HepG2 (cell line): ENCODE measurements around the gene AKAP7. TPM values are rescaled to one million over a fixed set of nuclear protein-coding genes. Genes with fewer than 3 reads are reported as not detected.

Experiments used
- ATAC-seq: fragments of 200-7000 bp; cut with Tn5 transposase; 3 replicates; pipeline ENCODE4 v1.9.1; 2020; ENCODE audit warnings: mild to moderate bottlenecking, moderate library complexity
- BruUV-seq: library from RNA; stranded (reverse); fragments of 400-500 nt; replicated peaks from 2 replicates; lab custom pipeline; 2021; lab: Mats Ljungman, UMichigan
- CTCF ChIA-PET: fragments of 300-600 bp; formaldehyde crosslinking; extraction: SDS; loops from one replicate; lab custom pipeline; 2021; ENCODE audit warnings: low total read pairs, inconsistent platforms, low intra/inter-chr PET ratio; lab: Yijun Ruan, JAX
- POLR2A ChIA-PET: fragments of 350-600 bp; sonication (Branson Sonifier 250); formaldehyde crosslinking; loops from one replicate; lab custom pipeline; 2020; ENCODE audit warnings: antibody characterized with exemption, inconsistent platforms; lab: Yijun Ruan, JAX
- DNase-seq: peaks from one replicate; pipeline ENCODE4 v3.0.0-alpha.2; 2015; ENCODE audit warnings: low spot score
- FAIRE-seq: peaks from 3 replicates; lab custom pipeline; 2011; peaks lifted over from hg19 to GRCh38; lab: Jason Lieb, UNC
- H2AFZ ChIP-seq: one replicate; pipeline ENCODE4 v1.6.1; 2011; ENCODE audit warnings: low read length, inconsistent platforms
- H3K27ac ChIP-seq: fragments of 300-600 bp; 3 replicates; pipeline ENCODE4 v1.8.0; 2011; ENCODE audit warnings: mixed run types, mild to moderate bottlenecking, mixed read lengths, low read length, inconsistent platforms; ENCODE audit not compliant: insufficient read depth; ENCODE audit errors: extremely low read length
- H3K27me3 ChIP-seq, 2 experiments: fragments of 200-600 bp in 1 of 2; 2 replicates in 1 of 2; 3 replicates in 1 of 2; pipeline versions ENCODE4 v1.6.0 to v1.8.0; 2011; ENCODE audit warnings: low read length in 2 of 2, mild to moderate bottlenecking in 2 of 2, moderate library complexity in 2 of 2, inconsistent platforms in 1 of 2; ENCODE audit not compliant: insufficient read depth in 2 of 2, control insufficient read depth in 1 of 2
- H3K36me3 ChIP-seq, 2 experiments: fragments of 200-600 bp in 1 of 2; replicated peaks in 1 of 2; 2 replicates in 1 of 2; 3 replicates in 1 of 2; pipeline versions ENCODE4 v1.5.1 to v1.8.0; 2011; ENCODE audit warnings: low read length in 2 of 2, inconsistent platforms in 1 of 2; ENCODE audit not compliant: insufficient read depth in 2 of 2, control insufficient read depth in 1 of 2
- H3K4me1 ChIP-seq: 2 replicates; pipeline ENCODE4 v1.5.1; 2012; ENCODE audit warnings: low read length, inconsistent platforms; ENCODE audit not compliant: insufficient read depth
- H3K4me2 ChIP-seq: 2 replicates; pipeline ENCODE4 v1.6.0; 2011; ENCODE audit warnings: low read depth, low read length, inconsistent platforms
- H3K4me3 ChIP-seq, 3 experiments: fragments of 200-600 bp in 1 of 3; sonication (generic), shearing (Covaris generic) in 1 of 3; replicated peaks in 1 of 3; 2 replicates each; pipeline ENCODE4 v1.5.1; 2011 to 2016; ENCODE audit warnings: low read length in 3 of 3, inconsistent platforms in 2 of 3, low read depth in 2 of 3, mild to moderate bottlenecking in 2 of 3, control low read depth in 1 of 3, mixed read lengths in 1 of 3; ENCODE audit not compliant: insufficient read depth in 1 of 3
- H3K79me2 ChIP-seq: one replicate; pipeline ENCODE4 v1.6.1; 2011; ENCODE audit warnings: low read length, inconsistent platforms; ENCODE audit not compliant: insufficient read depth
- H3K9ac ChIP-seq: 2 replicates; pipeline ENCODE4 v1.6.0; 2011; ENCODE audit warnings: mild to moderate bottlenecking, low read depth, low read length, inconsistent platforms; ENCODE audit not compliant: insufficient read depth
- H3K9me3 ChIP-seq: 2 replicates; pipeline ENCODE4 v1.5.1; 2012; ENCODE audit warnings: mild to moderate bottlenecking, low read length
- H4K20me1 ChIP-seq: 2 replicates; pipeline ENCODE4 v1.6.0; 2011; ENCODE audit warnings: inconsistent platforms, mild to moderate bottlenecking, low read length, moderate library complexity; ENCODE audit not compliant: insufficient read depth
- GATAD2A ChIP-seq: IDR thresholded peaks from 2 replicates; pipeline ENCODE4 v1.6.1; 2016
- GTF3A ChIP-seq: sonication (generic); formaldehyde crosslinking; conservative IDR thresholded peaks from 2 replicates; pipeline ENCODE4 v1.4.0; 2020; ENCODE audit warnings: mild to moderate bottlenecking, missing genetic modification reagents
- PHF8 ChIP-seq: sonication (generic); formaldehyde crosslinking; IDR thresholded peaks from 2 replicates; pipeline ENCODE4 v1.5.0; 2020; ENCODE audit warnings: missing genetic modification reagents
- SMAD1 ChIP-seq: sonication (generic); formaldehyde crosslinking; IDR thresholded peaks from 2 replicates; pipeline ENCODE4 v1.4.0; 2020; ENCODE audit warnings: missing genetic modification reagents, low read depth, mild to moderate bottlenecking, borderline replicate concordance
- SMAD9 ChIP-seq: sonication (generic); formaldehyde crosslinking; IDR thresholded peaks from 2 replicates; pipeline ENCODE4 v1.5.1; 2020; ENCODE audit warnings: mild to moderate bottlenecking, missing genetic modification reagents
- ZNF468 ChIP-seq: sonication (generic); formaldehyde crosslinking; IDR thresholded peaks from 2 replicates; pipeline ENCODE4 v1.8.0; 2022; ENCODE audit warnings: mild to moderate bottlenecking, moderate library complexity, missing genetic modification reagents
- WGBS: methylation state at CpG from one replicate; pipeline ENCODE4 v1.1.6; 2017; ENCODE audit warnings: low lambda C conversion rate; 5-methylcytosine and 5-hydroxymethylcytosine counted together
- in situ Hi-C: cut with HindIII; loops from 2 replicates; pipeline ENCODE4 v1.10.0; 2017; ENCODE audit warnings: low pct_unique_long_range_greater_than_20kb; ENCODE audit not compliant: extremely low pct_ligation_motif_present
- intact Hi-C: fragments of 100-400 bp; cut with micrococcal nuclease; formaldehyde crosslinking; loops from one replicate; pipeline ENCODE4 v1.10.0; 2022; ENCODE audit not compliant: unreplicated experiment
- polyA plus RNA-seq, 8 experiments: library from polyadenylated mRNA; depleted of rRNA in 3 of 8; stranded (reverse) in 7 of 8; unstranded in 1 of 8; fragments of >200 nt; fragmentation: Illumina TruSeq in 4 of 8; extraction: Trizol in 4 of 8; gene quantifications; 2 replicates each; pipeline versions ENCODE4 v1.2.1 to v1.2.3, GENCODE V29; 2011 to 2016; ENCODE audit warnings: low read depth in 4 of 8, missing spikeins in 1 of 8, mixed read lengths in 1 of 8; ENCODE audit not compliant: insufficient read depth in 1 of 8
- total RNA-seq, 5 experiments: library from RNA; depleted of rRNA; stranded (reverse); fragments of >200 nt; fragmentation: Illumina TruSeq; extraction: Trizol; gene quantifications; 2 replicates each; pipeline ENCODE4 v1.2.3, GENCODE V29; 2016; ENCODE audit warnings: low read depth in 1 of 5
- TF ChIP-seq, protein P1 (sequence below): sonication (generic); formaldehyde crosslinking; conservative IDR thresholded peaks from 2 replicates; pipeline ENCODE4 v1.4.0; 2020; ENCODE audit warnings: missing genetic modification reagents

Gene AKAP7
- total and polyA plus RNA-seq, 2 of the 13 experiments (the other 11 are each of a cell fraction or from before 2014, with no cell fraction given): 3.6 to 11.7 TPM

DNA sequence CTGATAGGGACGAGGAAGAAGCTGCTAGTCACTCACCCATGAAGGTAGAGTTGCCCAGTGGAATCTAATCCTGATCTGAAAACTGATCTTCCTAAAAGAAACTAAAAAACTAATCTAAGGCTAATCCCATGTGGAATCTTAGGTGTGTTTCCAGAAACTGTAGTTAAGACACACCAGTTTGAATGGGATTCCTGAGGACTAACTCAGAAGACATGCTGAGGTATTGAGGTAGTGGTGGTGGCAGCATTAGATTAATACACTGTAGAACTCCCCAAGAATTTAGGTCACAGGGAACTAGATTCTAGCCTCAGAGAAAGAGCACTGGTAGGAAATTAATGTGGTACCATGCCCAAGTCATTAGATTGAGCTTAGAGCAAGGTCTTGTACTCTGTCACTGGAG, 19.6 kb upstream of the AKAP7 start:
- BruUV-seq: no TSS peak
- WGBS: 57% methylated on average over 1 of the region's 1 CpG
- Histone ChIP-seq H3K27me3 (no peaks in the 10 kb centered on the region), H3K79me2 (no peaks in the 10 kb centered on the region), H3K27ac (no peak overlapping the region), H3K4me1 (peaks cover 14% of the 10 kb centered on the region), H4K20me1 (no peaks in the 10 kb centered on the region), H2AFZ (no peak overlapping the region), H3K36me3 (no peaks in the 10 kb centered on the region), H3K9ac (no peak overlapping the region), H3K4me3 (no peak overlapping the region), H3K4me2 (no peak overlapping the region), H3K9me3 (no peaks in the 10 kb centered on the region)
- in situ Hi-C loops: loop anchor here (5.0 kb wide), 1 partner anchor 228 kb away; no protein-coding TSS in a partner anchor
- intact Hi-C loops: loop anchor here (1.0 to 5.0 kb wide), 3 partner anchors 53 to 417 kb away; partner anchors contain the start of gene EPB41L2
- ChIA-PET POLR2A (no interaction called here), CTCF (interaction anchor here (4.5 kb wide), 1 partner anchor 229 kb away, joined by 114 read pairs; no protein-coding TSS in a partner anchor)
- DNase-seq: no peak
- TF ChIP-seq GTF3A (CRISPR knock-in tag): no peak
- TF ChIP-seq, protein P1, sequence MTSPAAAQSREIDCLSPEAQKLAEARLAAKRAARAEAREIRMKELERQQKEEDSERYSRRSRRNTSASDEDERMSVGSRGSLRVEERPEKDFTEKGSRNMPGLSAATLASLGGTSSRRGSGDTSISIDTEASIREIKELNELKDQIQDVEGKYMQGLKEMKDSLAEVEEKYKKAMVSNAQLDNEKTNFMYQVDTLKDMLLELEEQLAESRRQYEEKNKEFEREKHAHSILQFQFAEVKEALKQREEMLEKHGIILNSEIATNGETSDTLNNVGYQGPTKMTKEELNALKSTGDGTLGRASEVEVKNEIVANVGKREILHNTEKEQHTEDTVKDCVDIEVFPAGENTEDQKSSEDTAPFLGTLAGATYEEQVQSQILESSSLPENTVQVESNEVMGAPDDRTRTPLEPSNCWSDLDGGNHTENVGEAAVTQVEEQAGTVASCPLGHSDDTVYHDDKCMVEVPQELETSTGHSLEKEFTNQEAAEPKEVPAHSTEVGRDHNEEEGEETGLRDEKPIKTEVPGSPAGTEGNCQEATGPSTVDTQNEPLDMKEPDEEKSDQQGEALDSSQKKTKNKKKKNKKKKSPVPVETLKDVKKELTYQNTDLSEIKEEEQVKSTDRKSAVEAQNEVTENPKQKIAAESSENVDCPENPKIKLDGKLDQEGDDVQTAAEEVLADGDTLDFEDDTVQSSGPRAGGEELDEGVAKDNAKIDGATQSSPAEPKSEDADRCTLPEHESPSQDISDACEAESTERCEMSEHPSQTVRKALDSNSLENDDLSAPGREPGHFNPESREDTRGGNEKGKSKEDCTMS: no peak
- TF ChIP-seq SMAD9 (CRISPR knock-in tag): no peak
- TF ChIP-seq SMAD1: no peak
- no peak for TF ChIP-seq GATAD2A
- no peak for TF ChIP-seq PHF8 (CRISPR knock-in tag)
- no peak for TF ChIP-seq ZNF468 (CRISPR knock-in tag)
- ATAC-seq: no peak; the same call in 2 of the 3 replicates
- FAIRE-seq: no peak
